HG03442 (cell line): ENCODE measurements around the gene DOCK9.

Experiments
- ATAC-seq: cut with Tn5 transposase; IDR thresholded peaks from one replicate; pipeline ENCODE4 v1.9.1; 2021; ENCODE audit warnings: mild to moderate bottlenecking, moderate library complexity; ENCODE audit not compliant: unreplicated experiment

Gene DOCK9

GRCh38 chr13:98998831-98999638 is 21.2 kb upstream of the DOCK9 start:
- ATAC-seq, result peak; percentile 61

GRCh38 chr13:98997738-98998641 is 20.1 kb upstream of the DOCK9 start:
- no peak for ATAC-seq

- ATAC-seq, result no peak
Measured at GRCh38 chr13:98997011-98997730, 19.3 kb upstream of the DOCK9 start.

GRCh38 chr13:98996046-98996445 is 18.2 kb upstream of the DOCK9 start:
- no peak for ATAC-seq

GRCh38 chr13:98994896-98995295 is 17.0 kb upstream of the DOCK9 start:
- no peak for ATAC-seq

GRCh38 chr13:98994080-98994479 is 16.2 kb upstream of the DOCK9 start:
- ATAC-seq, result no peak

- ATAC-seq, result no peak
Measured at GRCh38 chr13:98992355-98992754, 14.5 kb upstream of the DOCK9 start.

GRCh38 chr13:98990701-98991100 is 12.8 kb upstream of the DOCK9 start:
- no peak for ATAC-seq

- ATAC-seq, result no peak
Measured at GRCh38 chr13:98989469-98990235, 11.8 kb upstream of the DOCK9 start.

- ATAC-seq, result no peak
Measured at GRCh38 chr13:98988780-98989179, 10.9 kb upstream of the DOCK9 start.

GRCh38 chr13:98988277-98988676 is 10.4 kb upstream of the DOCK9 start:
- ATAC-seq, result no peak

GRCh38 chr13:98987275-98987674 is 9.4 kb upstream of the DOCK9 start:
- ATAC-seq, result no peak

GRCh38 chr13:98986226-98986846 is 8.5 kb upstream of the DOCK9 start:
- ATAC-seq, result no peak

- no peak for ATAC-seq
Measured at GRCh38 chr13:98985591-98985990, 7.7 kb upstream of the DOCK9 start.

- ATAC-seq, result no peak
Measured at GRCh38 chr13:98984983-98985382, 7.1 kb upstream of the DOCK9 start.

GRCh38 chr13:98984118-98984517 is 6.3 kb upstream of the DOCK9 start:
- no peak for ATAC-seq

GRCh38 chr13:98983182-98983581 is 5.3 kb upstream of the DOCK9 start:
- no peak for ATAC-seq

GRCh38 chr13:98981369-98982080 is 3.7 kb upstream of the DOCK9 start:
- no peak for ATAC-seq

GRCh38 chr13:98979012-98979660 is 1.3 kb upstream of the DOCK9 start:
- ATAC-seq, result no peak
